MM.1S (cell line): ENCODE measurements around the gene LTB.

ENCODE experiments used
- DNase-seq: peaks from one replicate; pipeline ENCODE4 v3.0.0-alpha.2; 2015
- H2AFZ ChIP-seq: fragments of 300-600 bp; sonication (generic); 2 replicates; pipeline ENCODE4 v1.6.0; 2016; ENCODE audit warnings: antibody characterized with exemption, low read length
- H3F3A ChIP-seq: fragments of 300-600 bp; sonication (generic); 2 replicates; pipeline ENCODE4 v1.6.1; 2016; ENCODE audit warnings: mild to moderate bottlenecking, antibody characterized with exemption, low read length, moderate library complexity, mixed read lengths; ENCODE audit not compliant: insufficient read depth
- H3K27ac ChIP-seq: fragments of 300-600 bp; sonication (generic); 2 replicates; pipeline ENCODE4 v1.5.1; 2016; ENCODE audit warnings: mild to moderate bottlenecking, low read length
- H3K27me3 ChIP-seq: fragments of 300-600 bp; sonication (generic); replicated peaks from 2 replicates; pipeline ENCODE4 v1.6.0; 2016; ENCODE audit warnings: low read length; ENCODE audit not compliant: insufficient read depth
- H3K36me3 ChIP-seq: fragments of 300-600 bp; sonication (generic); replicated peaks from 2 replicates; pipeline ENCODE4 v1.6.1; 2016; ENCODE audit warnings: mild to moderate bottlenecking, low read length, mixed read lengths; ENCODE audit not compliant: insufficient read depth
- H3K4me1 ChIP-seq: fragments of 300-600 bp; sonication (generic); 2 replicates; pipeline ENCODE4 v1.6.1; 2016; ENCODE audit warnings: low read length, mixed read lengths
- H3K4me2 ChIP-seq: fragments of 300-600 bp; sonication (generic); 2 replicates; pipeline ENCODE4 v1.6.0; 2016; ENCODE audit warnings: low read depth, low read length
- H3K4me3 ChIP-seq: fragments of 300-600 bp; sonication (generic); 2 replicates; pipeline ENCODE4 v1.5.1; 2016; ENCODE audit warnings: low read length, mixed read lengths
- H3K79me2 ChIP-seq: fragments of 300-600 bp; sonication (generic); 2 replicates; pipeline ENCODE4 v1.6.1; 2016; ENCODE audit warnings: mixed run types, low read length, mixed read lengths
- H3K9ac ChIP-seq: fragments of 300-600 bp; sonication (generic); 2 replicates; pipeline ENCODE4 v1.6.1; 2016; ENCODE audit warnings: low read length, mixed read lengths
- H3K9me2 ChIP-seq: fragments of 300-600 bp; sonication (generic); replicated peaks from 2 replicates; pipeline ENCODE4 v1.6.1; 2016; ENCODE audit warnings: mild to moderate bottlenecking, low read length, mixed read lengths; ENCODE audit not compliant: insufficient read depth
- H3K9me3 ChIP-seq: fragments of 300-600 bp; sonication (generic); replicated peaks from 2 replicates; pipeline ENCODE4 v1.6.1; 2016; ENCODE audit warnings: mild to moderate bottlenecking, low read length, mixed read lengths; ENCODE audit not compliant: insufficient read depth
- H4K20me1 ChIP-seq: fragments of 300-600 bp; sonication (generic); 2 replicates; pipeline ENCODE4 v1.6.1; 2016; ENCODE audit warnings: mild to moderate bottlenecking, low read length, moderate library complexity, mixed read lengths; ENCODE audit not compliant: insufficient read depth
- EZH2 ChIP-seq: fragments of 300-600 bp; sonication (generic); optimal IDR thresholded peaks from 2 replicates; pipeline ENCODE3; 2017; ENCODE audit warnings: low read depth, mild to moderate bottlenecking, antibody characterized with exemption, low read length, mixed read lengths
- EZH2phosphoT487 ChIP-seq: fragments of 300-600 bp; sonication (generic); IDR thresholded peaks from 2 replicates; pipeline ENCODE4 v1.6.1; 2018; ENCODE audit warnings: antibody characterized with exemption, low read length
- TF ChIP-seq, protein P1 (sequence below): fragments of 300-600 bp; sonication (generic); IDR thresholded peaks from 2 replicates; pipeline ENCODE4 v1.5.1; 2016; ENCODE audit warnings: antibody characterized with exemption, low read length, mixed read lengths

Gene LTB

DNA sequence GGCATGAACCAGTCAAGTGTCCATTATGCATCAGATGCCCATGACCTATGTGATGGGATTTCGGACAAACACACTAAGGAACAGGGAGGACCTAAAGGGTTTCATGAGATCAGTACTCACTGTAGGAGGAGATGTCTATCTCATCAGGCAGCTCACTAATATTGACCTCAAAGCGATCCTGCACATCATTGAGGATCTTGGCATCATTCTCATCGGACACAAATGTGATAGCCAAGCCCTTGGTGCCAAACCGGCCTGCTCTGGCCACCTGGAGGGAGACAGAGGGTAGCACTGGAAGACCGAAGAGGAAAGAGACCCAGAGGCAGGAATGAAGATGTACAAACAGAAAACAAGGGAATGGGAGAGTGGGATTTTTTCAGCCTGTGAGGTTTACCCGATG lies 51.6 kb downstream of the LTB start:
- peaks cover 7% of the 10 kb centered on the region for H3K36me3 ChIP-seq
- DNase-seq = no peak
- no peak overlapping the region for H3K4me3 ChIP-seq
- H2AFZ ChIP-seq = no peak overlapping the region
- H3K9me3 ChIP-seq = no peaks in the 10 kb centered on the region
- H3K79me2 ChIP-seq = peaks cover 19% of the 10 kb centered on the region
- no peaks in the 10 kb centered on the region for H3K9me2 ChIP-seq
- H3K4me1 ChIP-seq = no peaks in the 10 kb centered on the region
- H3K27me3 ChIP-seq = no peaks in the 10 kb centered on the region
- TF ChIP-seq EZH2phosphoT487 = no peak
- no peak for TF ChIP-seq EZH2
- TF ChIP-seq, protein P1, sequence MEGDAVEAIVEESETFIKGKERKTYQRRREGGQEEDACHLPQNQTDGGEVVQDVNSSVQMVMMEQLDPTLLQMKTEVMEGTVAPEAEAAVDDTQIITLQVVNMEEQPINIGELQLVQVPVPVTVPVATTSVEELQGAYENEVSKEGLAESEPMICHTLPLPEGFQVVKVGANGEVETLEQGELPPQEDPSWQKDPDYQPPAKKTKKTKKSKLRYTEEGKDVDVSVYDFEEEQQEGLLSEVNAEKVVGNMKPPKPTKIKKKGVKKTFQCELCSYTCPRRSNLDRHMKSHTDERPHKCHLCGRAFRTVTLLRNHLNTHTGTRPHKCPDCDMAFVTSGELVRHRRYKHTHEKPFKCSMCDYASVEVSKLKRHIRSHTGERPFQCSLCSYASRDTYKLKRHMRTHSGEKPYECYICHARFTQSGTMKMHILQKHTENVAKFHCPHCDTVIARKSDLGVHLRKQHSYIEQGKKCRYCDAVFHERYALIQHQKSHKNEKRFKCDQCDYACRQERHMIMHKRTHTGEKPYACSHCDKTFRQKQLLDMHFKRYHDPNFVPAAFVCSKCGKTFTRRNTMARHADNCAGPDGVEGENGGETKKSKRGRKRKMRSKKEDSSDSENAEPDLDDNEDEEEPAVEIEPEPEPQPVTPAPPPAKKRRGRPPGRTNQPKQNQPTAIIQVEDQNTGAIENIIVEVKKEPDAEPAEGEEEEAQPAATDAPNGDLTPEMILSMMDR = no peak
- H3F3A ChIP-seq = peaks cover 23% of the 10 kb centered on the region
- H3K27ac ChIP-seq = no peak overlapping the region
- H4K20me1 ChIP-seq = peaks cover 3% of the 10 kb centered on the region
- H3K4me2 ChIP-seq = no peak overlapping the region
- H3K9ac ChIP-seq = no peak overlapping the region
